AG09319 (cell line): Measurements from ENCODE around the gene CNTNAP2.

ENCODE experiments used
- DNase-seq: peaks from one replicate; pipeline ENCODE4 v3.0.0-alpha.2; 2010; ENCODE audit warnings: low read depth; ENCODE audit errors: extremely low read depth
- CTCF ChIP-seq: IDR thresholded peaks from 2 replicates; pipeline ENCODE4 v1.5.1; 2011; ENCODE audit warnings: low read depth, mild to moderate bottlenecking, inconsistent platforms, low read length, moderate library complexity

CNTNAP2 gene

DNA sequence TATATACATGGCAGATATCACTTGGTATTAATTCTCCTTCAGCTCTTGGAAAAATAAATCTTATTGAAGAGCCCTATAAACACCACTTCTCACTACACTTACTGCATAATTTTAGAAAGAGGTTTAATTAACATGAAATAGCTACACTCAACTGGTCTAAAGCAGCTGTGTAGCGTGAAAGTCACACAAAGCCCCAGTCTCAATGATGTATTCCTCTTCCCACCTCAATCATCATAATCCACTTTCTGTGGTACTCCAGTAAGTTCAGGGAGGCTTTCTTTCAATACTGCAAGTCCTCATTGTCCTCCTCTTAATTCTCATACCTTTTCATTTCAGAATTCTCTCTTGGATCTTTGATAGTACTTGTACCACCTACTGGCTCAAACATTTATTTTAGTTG lies 688.0 kb downstream of the CNTNAP2 start:
- TF ChIP-seq CTCF, result no peak

DNA sequence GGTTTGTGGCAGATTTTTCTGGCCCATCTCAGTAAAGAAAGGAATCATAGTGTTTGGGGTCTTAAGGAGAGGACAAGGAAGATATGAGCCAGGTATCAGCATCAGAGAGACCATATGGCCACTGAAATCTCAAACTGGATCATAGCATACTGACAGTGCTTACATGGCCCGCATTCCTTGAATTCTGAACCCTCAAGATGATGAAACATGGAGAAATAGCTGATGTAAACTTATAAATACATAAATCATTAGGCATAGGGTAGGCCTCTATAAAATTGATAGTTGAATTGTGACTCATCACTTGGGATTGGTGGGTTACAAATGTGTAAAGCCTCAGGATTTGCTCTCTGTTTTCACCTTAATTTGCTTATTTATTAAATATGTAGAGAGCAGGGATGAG lies 688.5 kb downstream of the CNTNAP2 start:
- DNase-seq, result no peak
- TF ChIP-seq CTCF, result no peak

More for the DNA sequence above, 688.0 kb downstream of the CNTNAP2 start:
- DNase-seq, result no peak

- no peak for DNase-seq
- no peak for TF ChIP-seq CTCF
These were observed 709.7 kb downstream of the CNTNAP2 start for GRCh38 chr7:146826329-146826728.

DNA sequence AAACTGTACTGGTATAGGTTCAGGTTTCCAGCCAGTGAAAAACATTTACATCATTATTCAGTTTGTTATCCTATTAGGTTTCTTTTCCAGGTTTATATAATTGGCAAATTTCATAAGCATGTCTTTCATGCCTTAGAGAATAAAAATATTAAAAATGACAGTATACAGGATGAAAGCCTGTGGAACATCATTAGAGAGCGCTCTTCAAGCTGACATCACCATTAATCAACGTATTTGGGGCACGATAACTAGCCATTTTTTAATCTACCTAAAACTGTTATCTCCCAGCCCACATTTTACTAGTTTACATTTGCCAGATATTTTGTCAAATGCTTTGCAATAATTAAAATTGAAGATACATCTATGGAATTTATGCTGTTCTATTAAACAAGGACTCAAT lies 714.1 kb downstream of the CNTNAP2 start:
- no peak for TF ChIP-seq CTCF
- DNase-seq, result no peak

DNA sequence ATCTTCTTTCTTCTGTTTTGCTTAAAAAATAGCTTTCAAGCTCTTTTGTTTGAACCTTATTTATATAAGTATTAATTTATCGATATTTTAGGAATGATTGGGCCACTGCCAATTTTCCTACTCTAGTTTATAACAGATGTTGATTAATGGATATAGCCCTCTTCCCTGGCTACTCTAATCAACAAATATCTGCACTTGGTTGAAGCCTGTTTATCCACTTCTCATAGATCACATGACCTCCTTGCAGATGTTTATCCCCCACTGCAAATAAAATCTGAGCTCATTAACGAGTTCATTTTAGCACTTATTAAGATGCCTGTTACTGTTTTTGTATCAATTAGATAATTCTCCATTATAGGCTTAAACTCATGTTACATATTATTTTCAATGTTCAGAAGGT lies 715.3 kb downstream of the CNTNAP2 start:
- TF ChIP-seq CTCF, result no peak
- no peak for DNase-seq

DNA sequence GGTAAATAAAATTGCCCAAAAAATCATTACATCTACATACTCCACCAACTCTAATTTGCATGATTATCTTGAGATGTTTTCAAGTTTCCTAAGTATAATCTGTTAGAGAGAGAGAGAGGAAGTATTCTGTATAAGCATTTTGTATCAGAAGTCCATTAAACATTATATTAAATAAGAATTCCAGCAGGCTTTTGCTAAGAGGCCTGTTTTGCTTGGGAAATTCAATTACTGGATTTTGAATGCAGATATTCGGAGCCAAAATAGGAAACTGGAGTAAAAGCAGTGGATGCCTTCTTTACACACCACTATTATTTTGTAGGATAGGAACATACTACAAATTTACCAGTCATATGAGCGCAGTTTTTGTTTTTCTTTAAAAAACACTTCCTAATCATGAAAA lies 727.8 kb downstream of the CNTNAP2 start:
- no peak for DNase-seq
- TF ChIP-seq CTCF, result no peak

DNA sequence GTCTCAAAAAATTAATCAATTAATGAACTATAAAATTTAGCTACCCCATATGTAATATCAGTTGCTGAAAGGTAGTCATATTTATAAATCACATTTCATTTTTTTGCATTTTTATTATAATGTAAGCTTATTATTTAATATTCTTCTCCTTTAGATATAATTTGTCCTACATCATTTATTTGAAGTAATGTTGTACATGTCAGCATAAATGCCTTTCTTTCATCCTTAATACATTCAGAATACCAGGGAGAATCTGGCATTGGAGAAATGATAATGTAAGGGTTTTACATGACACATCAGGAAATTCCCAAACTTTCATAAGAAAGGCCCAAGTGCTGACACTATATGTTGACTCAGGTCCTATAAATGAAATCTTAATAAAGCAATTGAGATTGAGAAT lies 742.1 kb downstream of the CNTNAP2 start:
- DNase-seq, result no peak
- no peak for TF ChIP-seq CTCF
